H9 (cell line): Measurements from ENCODE around the gene PLCXD3. TPM values are rescaled to one million over a fixed set of nuclear protein-coding genes. Genes with fewer than 3 reads are reported as not detected.

Experiments
- DNase-seq: peaks from one replicate; pipeline ENCODE4 v3.0.0-alpha.2; 2017
- H2AFZ ChIP-seq: one replicate; pipeline ENCODE4 v1.6.1; 2013; ENCODE audit warnings: mild to moderate bottlenecking, low read length, control low read depth, moderate library complexity
- H2AK5ac ChIP-seq: 2 replicates; pipeline ENCODE4 v1.6.1; 2013; ENCODE audit warnings: low read length, control low read depth, mixed read lengths; ENCODE audit not compliant: insufficient read length
- H2BK120ac ChIP-seq: one replicate; pipeline ENCODE4 v1.6.1; 2013; ENCODE audit warnings: low read depth, mild to moderate bottlenecking, low read length, control low read depth, inconsistent platforms; ENCODE audit not compliant: poor library complexity, severe bottlenecking
- H2BK12ac ChIP-seq: 2 replicates; pipeline ENCODE4 v1.6.1; 2013; ENCODE audit warnings: low read length, control low read depth, mixed read lengths, low read depth; ENCODE audit not compliant: insufficient read length
- H2BK15ac ChIP-seq: 2 replicates; pipeline ENCODE4 v1.6.1; 2013; ENCODE audit warnings: low read depth, low read length, control low read depth
- H2BK20ac ChIP-seq: one replicate; pipeline ENCODE4 v1.6.1; 2013; ENCODE audit warnings: low read depth, mild to moderate bottlenecking, low read length, control low read depth, inconsistent platforms; ENCODE audit not compliant: poor library complexity, severe bottlenecking
- H2BK5ac ChIP-seq: 2 replicates; pipeline ENCODE4 v1.6.1; 2013; ENCODE audit warnings: low read length, control low read depth, mixed read lengths; ENCODE audit not compliant: insufficient read length
- H3K14ac ChIP-seq: 2 replicates; pipeline ENCODE4 v1.6.1; 2013; ENCODE audit warnings: low read length, control low read depth; ENCODE audit not compliant: insufficient read depth
- H3K18ac ChIP-seq: 2 replicates; pipeline ENCODE4 v1.6.1; 2013; ENCODE audit warnings: low read depth, mild to moderate bottlenecking, mixed read lengths, low read length, control low read depth; ENCODE audit not compliant: insufficient read length
- H3K23ac ChIP-seq: 2 replicates; pipeline ENCODE4 v1.6.1; 2013; ENCODE audit warnings: low read length, control low read depth, mixed read lengths, low read depth; ENCODE audit not compliant: insufficient read length
- H3K23me2 ChIP-seq: 2 replicates; pipeline ENCODE4 v1.6.1; 2013; ENCODE audit warnings: low read depth, mild to moderate bottlenecking, mixed read lengths, low read length, control low read depth; ENCODE audit not compliant: insufficient read length, poor library complexity, severe bottlenecking
- H3K27ac ChIP-seq: 2 replicates; pipeline ENCODE4 v1.5.1; 2013; ENCODE audit warnings: low read length, control low read depth, mixed read lengths, low read depth; ENCODE audit not compliant: insufficient read length
- H3K27me3 ChIP-seq: 2 replicates; pipeline ENCODE4 v1.6.1; 2013; ENCODE audit warnings: low read length, control low read depth, inconsistent platforms; ENCODE audit not compliant: insufficient read depth
- H3K4ac ChIP-seq: 2 replicates; pipeline ENCODE4 v1.6.1; 2013; ENCODE audit warnings: low read depth, mild to moderate bottlenecking, control low read depth, inconsistent platforms, low read length, moderate library complexity
- H3K4me1 ChIP-seq: 2 replicates; pipeline ENCODE4 v1.6.1; 2013; ENCODE audit warnings: low read length, control low read depth, inconsistent platforms; ENCODE audit not compliant: insufficient read depth
- H3K4me2 ChIP-seq: 2 replicates; pipeline ENCODE4 v1.6.1; 2013; ENCODE audit warnings: low read length, control low read depth, mixed read lengths; ENCODE audit not compliant: insufficient read length, insufficient read depth
- H3K56ac ChIP-seq: 2 replicates; pipeline ENCODE4 v1.6.1; 2013; ENCODE audit warnings: low read depth, mild to moderate bottlenecking, mixed read lengths, low read length, control low read depth; ENCODE audit not compliant: insufficient read length
- H3K79me1 ChIP-seq: 2 replicates; pipeline ENCODE4 v1.6.1; 2013; ENCODE audit warnings: low read depth, mild to moderate bottlenecking, moderate library complexity, low read length, control low read depth, inconsistent platforms; ENCODE audit not compliant: insufficient read depth, poor library complexity, severe bottlenecking
- H3K79me2 ChIP-seq: 2 replicates; pipeline ENCODE4 v1.6.1; 2013; ENCODE audit warnings: low read length, control low read depth, inconsistent platforms; ENCODE audit not compliant: insufficient read depth
- H3K9ac ChIP-seq: 2 replicates; pipeline ENCODE4 v1.6.1; 2013; ENCODE audit warnings: low read length, control low read depth, mixed read lengths; ENCODE audit not compliant: insufficient read length; ENCODE audit errors: extremely low read depth
- H3K9me3 ChIP-seq: one replicate; pipeline ENCODE4 v1.6.1; 2013; ENCODE audit warnings: low read depth, low read length, inconsistent platforms; ENCODE audit not compliant: control insufficient read depth
- H3T11ph ChIP-seq: one replicate; pipeline ENCODE4 v1.6.1; 2013; ENCODE audit warnings: mild to moderate bottlenecking, low read length, control low read depth, inconsistent platforms
- H4K20me1 ChIP-seq: one replicate; pipeline ENCODE4 v1.6.1; 2013; ENCODE audit not compliant: control insufficient read depth, insufficient read length, insufficient read depth
- H4K5ac ChIP-seq: 2 replicates; pipeline ENCODE4 v1.6.1; 2013; ENCODE audit warnings: low read depth, mild to moderate bottlenecking, mixed read lengths, low read length, control low read depth; ENCODE audit not compliant: insufficient read length
- H4K8ac ChIP-seq: replicated peaks from 2 replicates; pipeline ENCODE4 v1.6.1; 2013; ENCODE audit warnings: low read length, control low read depth, mixed read lengths, low read depth; ENCODE audit not compliant: insufficient read length
- H4K91ac ChIP-seq: 2 replicates; pipeline ENCODE4 v1.6.1; 2013; ENCODE audit warnings: low read depth, mild to moderate bottlenecking, moderate library complexity, mixed read lengths, low read length, control low read depth; ENCODE audit not compliant: insufficient read length
- H3K27ac Mint-ChIP-seq, 3 experiments: 2 replicates in 2 of 3; 3 replicates in 1 of 3; pipeline ENCODE4 v1.8.0; 2020 to 2021; ENCODE audit warnings: mixed read lengths in 3 of 3, mild to moderate bottlenecking in 1 of 3, moderate library complexity in 1 of 3
- H3K27me3 Mint-ChIP-seq: 2 replicates; pipeline ENCODE4 v1.8.0; 2021; ENCODE audit warnings: low read depth, mild to moderate bottlenecking, moderate library complexity, mixed read lengths
- H3K36me3 Mint-ChIP-seq, 3 experiments: 2 replicates in 2 of 3; 3 replicates in 1 of 3; pipeline ENCODE4 v1.8.0; 2020 to 2021; ENCODE audit warnings: low read depth in 3 of 3, mixed read lengths in 3 of 3; ENCODE audit not compliant: insufficient read depth in 1 of 3
- H3K4me1 Mint-ChIP-seq, 2 experiments: 2 replicates each; pipeline ENCODE4 v1.8.0; 2020; ENCODE audit warnings: mixed read lengths in 2 of 2
- H3K4me3 Mint-ChIP-seq, 2 experiments: 2 replicates in 1 of 2; 3 replicates in 1 of 2; pipeline ENCODE4 v1.8.0; 2020 to 2021; ENCODE audit warnings: mild to moderate bottlenecking in 2 of 2, mixed read lengths in 2 of 2, moderate library complexity in 1 of 2
- H3K9me3 Mint-ChIP-seq, 2 experiments: 2 replicates in 1 of 2; 3 replicates in 1 of 2; pipeline ENCODE4 v1.8.0; 2020; ENCODE audit warnings: mild to moderate bottlenecking in 2 of 2, mixed read lengths in 2 of 2, moderate library complexity in 1 of 2
- WGBS: extraction: QIAGEN DNeasy Blood & Tissue Kit; methylation state at CpG from one replicate; pipeline ENCODE4 v1.1.7; 2013; ENCODE audit warnings: missing lambda C conversion rate, low lambda C conversion rate, mixed read lengths; ENCODE audit not compliant: insufficient read length; ENCODE audit errors: extremely low coverage; 5-methylcytosine and 5-hydroxymethylcytosine counted together
- total RNA-seq: library from RNA; stranded (reverse); gene quantifications from 2 replicates; pipeline ENCODE4 v1.2.1, GENCODE V29; 2021
- TF ChIP-seq, protein P1 (sequence below): fragments of 200-600 bp; sonication (generic); conservative IDR thresholded peaks from 3 replicates; pipeline ENCODE4 v1.8.0; 2021; ENCODE audit warnings: antibody characterized with exemption, mild to moderate bottlenecking

Gene PLCXD3
- total RNA-seq, 1 experiment from 2014 or later: not detected

- Histone ChIP-seq H2AFZ (no peak overlapping the region), H3K4me1 (no peaks in the 10 kb centered on the region), H3K27ac (no peak overlapping the region), H2BK20ac (no peak overlapping the region), H4K91ac (no peak overlapping the region), H4K5ac (no peak overlapping the region), H3K23ac (no peak overlapping the region), H3K27me3 (no peaks in the 10 kb centered on the region), H2BK12ac (no peak overlapping the region), H4K20me1 (no peaks in the 10 kb centered on the region), H2BK5ac (no peak overlapping the region), H2BK120ac (no peak overlapping the region), H2AK5ac (no peak overlapping the region), H3K23me2 (no peaks in the 10 kb centered on the region), H4K8ac (no peak overlapping the region), H2BK15ac (no peak overlapping the region), H3K9me3 (no peaks in the 10 kb centered on the region), H3K18ac (no peak overlapping the region), H3K9ac (no peak overlapping the region), H3K4ac (no peak overlapping the region), H3K4me2 (no peak overlapping the region), H3T11ph (no peak overlapping the region), H3K14ac (no peak overlapping the region), H3K79me1 (no peaks in the 10 kb centered on the region), H3K56ac (no peak overlapping the region), H3K79me2 (no peaks in the 10 kb centered on the region)
- Mint-ChIP-seq H3K9me3 (no peaks in the 10 kb centered on the region), H3K36me3 (no peaks in the 10 kb centered on the region), H3K27me3 (no peaks in the 10 kb centered on the region), H3K4me1 (no peaks in the 10 kb centered on the region), H3K27ac (no peak overlapping the region), H3K4me3 (no peak overlapping the region)
- no CpG with 5 or more reads among the region's 2 CpGs for WGBS
- no peak for DNase-seq
- TF ChIP-seq, protein P1, sequence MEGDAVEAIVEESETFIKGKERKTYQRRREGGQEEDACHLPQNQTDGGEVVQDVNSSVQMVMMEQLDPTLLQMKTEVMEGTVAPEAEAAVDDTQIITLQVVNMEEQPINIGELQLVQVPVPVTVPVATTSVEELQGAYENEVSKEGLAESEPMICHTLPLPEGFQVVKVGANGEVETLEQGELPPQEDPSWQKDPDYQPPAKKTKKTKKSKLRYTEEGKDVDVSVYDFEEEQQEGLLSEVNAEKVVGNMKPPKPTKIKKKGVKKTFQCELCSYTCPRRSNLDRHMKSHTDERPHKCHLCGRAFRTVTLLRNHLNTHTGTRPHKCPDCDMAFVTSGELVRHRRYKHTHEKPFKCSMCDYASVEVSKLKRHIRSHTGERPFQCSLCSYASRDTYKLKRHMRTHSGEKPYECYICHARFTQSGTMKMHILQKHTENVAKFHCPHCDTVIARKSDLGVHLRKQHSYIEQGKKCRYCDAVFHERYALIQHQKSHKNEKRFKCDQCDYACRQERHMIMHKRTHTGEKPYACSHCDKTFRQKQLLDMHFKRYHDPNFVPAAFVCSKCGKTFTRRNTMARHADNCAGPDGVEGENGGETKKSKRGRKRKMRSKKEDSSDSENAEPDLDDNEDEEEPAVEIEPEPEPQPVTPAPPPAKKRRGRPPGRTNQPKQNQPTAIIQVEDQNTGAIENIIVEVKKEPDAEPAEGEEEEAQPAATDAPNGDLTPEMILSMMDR: no peak
Measured at GRCh38 chr5:41412496-41412895, 97.9 kb downstream of the PLCXD3 start.
